K562 (cell line): Measurements from ENCODE around the gene PPIL6. TPM values are rescaled to one million over a fixed set of nuclear protein-coding genes. Genes with fewer than 3 reads are reported as not detected.

Experiments used
- ATAC-seq: fragments of 200-7000 bp; cut with Tn5 transposase; 3 replicates; pipeline ENCODE4 v1.9.1; 2020; ENCODE audit warnings: moderate library complexity
- BruUV-seq: library from RNA; stranded (reverse); fragments of 400-500 nt; replicated peaks from 2 replicates; lab custom pipeline; 2021; lab: Mats Ljungman, UMichigan
- CTCF ChIA-PET: fragments of 300-600 bp; formaldehyde crosslinking; extraction: SDS; loops from one replicate; lab custom pipeline; 2021; ENCODE audit warnings: low intra/inter-chr PET ratio; lab: Yijun Ruan, JAX
- POLR2A ChIA-PET: fragments of 300-600, 350-650 bp; sonication (Branson Sonifier 250); formaldehyde crosslinking; extraction: SDS; loops from one replicate; lab custom pipeline; 2021; ENCODE audit warnings: antibody characterized with exemption, inconsistent platforms; lab: Yijun Ruan, JAX
- DNase-seq, 4 experiments: peaks; one replicate each; pipeline versions ENCODE4 v3.0.0 to v3.0.0-alpha.2; 2011 to 2018; ENCODE audit warnings: low spot score in 3 of 4, mixed read lengths in 3 of 4; ENCODE audit errors: extremely low read depth in 1 of 4
- FAIRE-seq: peaks from 2 replicates; lab custom pipeline; 2011; peaks lifted over from hg19 to GRCh38; lab: Jason Lieb, UNC
- H2AFZ ChIP-seq: 2 replicates; pipeline ENCODE4 v1.6.0; 2011; ENCODE audit warnings: low read depth, low read length, control low read depth, inconsistent platforms
- H3K27ac ChIP-seq: fragments of 200-600 bp; 3 replicates; pipeline ENCODE4 v1.8.0; 2011; ENCODE audit warnings: low read depth, mild to moderate bottlenecking, control low read depth, inconsistent platforms, low read length, moderate library complexity, mixed read lengths; ENCODE audit errors: extremely low read depth
- H3K27me3 ChIP-seq, 2 experiments: fragments of 300-600 bp in 1 of 2; 2 replicates in 1 of 2; 3 replicates in 1 of 2; pipeline versions ENCODE4 v1.6.0 to v1.8.0; 2011; ENCODE audit warnings: inconsistent platforms in 2 of 2, low read length in 2 of 2, mild to moderate bottlenecking in 1 of 2, mixed read lengths in 1 of 2, moderate library complexity in 1 of 2; ENCODE audit not compliant: control insufficient read depth in 2 of 2, insufficient read depth in 2 of 2
- H3K36me3 ChIP-seq: fragments of 300-600 bp; 3 replicates; pipeline ENCODE4 v1.8.0; 2011; ENCODE audit warnings: mild to moderate bottlenecking, low read length, inconsistent platforms; ENCODE audit not compliant: control insufficient read depth, insufficient read depth
- H3K4me1 ChIP-seq, 2 experiments: fragments of 200-600 bp in 1 of 2; replicated peaks in 1 of 2; 2 replicates in 1 of 2; 3 replicates in 1 of 2; pipeline versions ENCODE4 v1.5.1 to v1.8.0; 2011; ENCODE audit warnings: inconsistent platforms in 2 of 2, low read length in 2 of 2, mild to moderate bottlenecking in 1 of 2, mixed read lengths in 1 of 2, moderate library complexity in 1 of 2; ENCODE audit not compliant: control insufficient read depth in 2 of 2, insufficient read depth in 2 of 2
- H3K4me2 ChIP-seq: 2 replicates; pipeline ENCODE4 v1.6.1; 2011; ENCODE audit warnings: low read length, control low read depth, inconsistent platforms, mixed read lengths; ENCODE audit not compliant: insufficient read depth
- H3K4me3 ChIP-seq: fragments of 200-600 bp; sonication (generic), shearing (Covaris generic); 2 replicates; pipeline ENCODE4 v1.5.1; 2016; ENCODE audit warnings: control low read depth, inconsistent platforms
- H3K79me2 ChIP-seq: fragments of 200-600 bp; 3 replicates; pipeline ENCODE4 v1.8.0; 2011; ENCODE audit warnings: low read length, inconsistent platforms; ENCODE audit not compliant: control insufficient read depth, insufficient read depth
- H3K9ac ChIP-seq, 2 experiments: 2 replicates each; pipeline versions ENCODE4 v1.6.0 to v1.6.1; 2011; ENCODE audit warnings: low read depth in 2 of 2, low read length in 2 of 2, control low read depth in 1 of 2, inconsistent platforms in 1 of 2, mild to moderate bottlenecking in 1 of 2, mixed read lengths in 1 of 2; ENCODE audit not compliant: insufficient read depth in 1 of 2
- H3K9me1 ChIP-seq: one replicate; pipeline ENCODE4 v1.6.0; 2011; ENCODE audit warnings: inconsistent platforms, mild to moderate bottlenecking, low read length, moderate library complexity; ENCODE audit not compliant: control insufficient read depth, insufficient read depth
- H3K9me3 ChIP-seq: replicated peaks from 2 replicates; pipeline ENCODE4 v1.5.1; 2011; ENCODE audit warnings: low read depth, low read length, inconsistent platforms; ENCODE audit not compliant: control insufficient read depth, insufficient read depth
- H4K20me1 ChIP-seq: replicated peaks from 2 replicates; pipeline ENCODE4 v1.6.1; 2011; ENCODE audit warnings: low read length, inconsistent platforms, mixed read lengths; ENCODE audit not compliant: control insufficient read depth, insufficient read depth
- CLOCK ChIP-seq: fragments of 250-450 bp; sonication (Bioruptor Pico); IDR thresholded peaks from 2 replicates; pipeline ENCODE4 v1.4.0; 2020; ENCODE audit warnings: mild to moderate bottlenecking, moderate library complexity, borderline replicate concordance
- GABPA ChIP-seq: fragments of 200-800 bp; sonication (Bioruptor generic); conservative IDR thresholded peaks from 2 replicates; pipeline ENCODE4 v1.6.1; 2016; ENCODE audit warnings: low read depth, missing genetic modification characterization, missing compliant biosample characterization
- HCFC1 ChIP-seq: IDR thresholded peaks from 2 replicates; pipeline ENCODE4 v1.6.1; 2012; ENCODE audit warnings: low read depth, low read length, improper control_type of control experiment
- PHB ChIP-seq: fragments of 250-450 bp; sonication (Bioruptor Pico); IDR thresholded peaks from 2 replicates; pipeline ENCODE4 v1.5.0; 2021
- POLR2G ChIP-seq: fragments of 200-400 bp; formaldehyde crosslinking; IDR thresholded peaks from 2 replicates; pipeline ENCODE4 v1.6.1; 2017; ENCODE audit warnings: low read depth, mild to moderate bottlenecking, antibody characterized with exemption, low read length, moderate library complexity
- SNRNP70 ChIP-seq: fragments of 200-400 bp; formaldehyde crosslinking; optimal IDR thresholded peaks from 2 replicates; pipeline ENCODE3; 2017; ENCODE audit warnings: low read depth, low read length
- TFAP4 ChIP-seq: sonication (generic); formaldehyde crosslinking; IDR thresholded peaks from 2 replicates; pipeline ENCODE4 v1.8.0; 2022; ENCODE audit warnings: missing genetic modification reagents, mild to moderate bottlenecking, moderate library complexity, borderline replicate concordance
- ZBTB11 ChIP-seq, 3 experiments: fragments of 200-800 bp in 1 of 3; fragments of 250-450 bp in 1 of 3; fragments of 450-650 bp in 1 of 3; sonication (Bioruptor Pico) in 1 of 3; sonication (Bioruptor generic) in 1 of 3; formaldehyde crosslinking in 1 of 3; IDR thresholded peaks; 2 replicates each; pipeline versions ENCODE4 v1.6.1 to v1.8.0; 2016 to 2022; ENCODE audit warnings: mild to moderate bottlenecking in 2 of 3, missing genetic modification characterization in 2 of 3, missing compliant biosample characterization in 1 of 3, moderate library complexity in 1 of 3
- ZNF592 ChIP-seq: fragments of 450-650 bp; IDR thresholded peaks from 2 replicates; pipeline ENCODE4 v1.6.1; 2017; ENCODE audit warnings: antibody characterized with exemption, mild to moderate bottlenecking
- WGBS: fragments of 100-300 bp; shearing (Covaris generic); methylation state at CpG from one replicate; pipeline ENCODE4 v1.1.6; 2016; ENCODE audit warnings: low coverage, mixed read lengths; ENCODE audit not compliant: insufficient coverage; ENCODE audit errors: missing lambda C conversion rate; 5-methylcytosine and 5-hydroxymethylcytosine counted together
- in situ Hi-C: fragments of 300-500 bp; cut with MboI; formaldehyde crosslinking; loops from 4 replicates; pipeline ENCODE4 v1.15.0; 2018; ENCODE audit warnings: inconsistent platforms, mixed read lengths
- intact Hi-C: fragments of 100-400 bp; cut with micrococcal nuclease; formaldehyde crosslinking; loops from 2 replicates; pipeline ENCODE4 v1.14.2; 2022
- polyA plus RNA-seq, 8 experiments: library from polyadenylated mRNA; depleted of rRNA in 4 of 8; stranded (reverse) in 5 of 8; unstranded in 3 of 8; fragments of >200 nt; fragmentation: Nextera tagmentation in 2 of 8; fragmentation: Illumina TruSeq in 1 of 8; extraction: Ambion mirVana in 2 of 8; extraction: Trizol in 1 of 8; gene quantifications; 2 replicates each; pipeline versions ENCODE4 v1.2.1 to v1.2.3, GENCODE V29; 2011 to 2014; ENCODE audit warnings: inconsistent platforms in 1 of 8, missing spikeins in 1 of 8
- total RNA-seq, 7 experiments: library from RNA; depleted of rRNA in 6 of 7; stranded (reverse); fragments of >200 nt in 6 of 7; fragmentation: Illumina TruSeq in 2 of 7; extraction: Trizol in 2 of 7; gene quantifications; 2 replicates each; pipeline versions ENCODE4 v1.2.1 to v1.2.3, GENCODE V29; 2011 to 2021; ENCODE audit warnings: low replicate concordance in 1 of 7

The PPIL6 gene
- total and polyA plus RNA-seq, 9 of the 15 experiments (the other 6 are each of a cell fraction or from before 2014, with no cell fraction given), result 0.03 to 0.98 (median 0.41) TPM; not detected in 1

- in situ Hi-C loops, result no loop called here
- Histone ChIP-seq H4K20me1 (no peaks in the 10 kb centered on the region), H3K4me2 (peak overlapping the region; percentile 29; the same call in 1 of the 2 replicates), H3K27me3 (no peaks in the 10 kb centered on the region), H3K4me1 (peaks cover 18 to 49% of the 10 kb centered on the region in 2 experiments; a peak in 4 of 5 replicates), H3K9ac (peak overlapping the region in 1 of 2 experiments; percentile 84; a peak in 3 of 4 replicates), H3K9me1 (no peaks in the 10 kb centered on the region), H3K9me3 (no peaks in the 10 kb centered on the region), H3K27ac (peak overlapping the region; percentile 41), H3K79me2 (peaks cover 16% of the 10 kb centered on the region), H3K36me3 (peaks cover 50% of the 10 kb centered on the region), H2AFZ (0 out of 2 replicates have a peak overlapping the region, but pooled peaks have one; percentile 12), H3K4me3 (no peak overlapping the region)
- peak; percentile 45 to 70 (median 59) for DNase-seq
- CTCF ChIA-PET, result no interaction called here
- peak; percentile 44 for FAIRE-seq
- POLR2A ChIA-PET, result interaction anchor here (0.6 to 9.8 kb wide), 7 partner anchors 8 to 265 kb away, joined by 3 to 92 read pairs (median 3); partner anchors contain the start of genes MICAL1 and ZBTB24
- intact Hi-C loops, result no loop called here
- no TSS peak for BruUV-seq
- ATAC-seq, result peak; percentile 63
- WGBS, result 51% methylated on average over 6 of the region's 15 CpGs
- TF ChIP-seq SNRNP70, result no peak
- TF ChIP-seq CLOCK (CRISPR knock-in tag), result no peak
- TF ChIP-seq ZBTB11 (CRISPR knock-in tag; IDR thresholded peaks at IDR 0.05), result peak in 1 of 3 experiments; percentile 58; a peak in 2 of 6 replicates
- TF ChIP-seq PHB (CRISPR knock-in tag), result no peak
- peak; percentile 16; the same call in 1 of the 2 replicates for TF ChIP-seq HCFC1
- TF ChIP-seq GABPA (tag), result peak; percentile 49
- peak; percentile 71 for TF ChIP-seq TFAP4
- TF ChIP-seq ZNF592, result peak; percentile 70
- peak; percentile 70 for TF ChIP-seq POLR2G
Measured at GRCh38 chr6:109446072-109446471, 5.6 kb upstream of the PPIL6 start.
